ENCODE measurements around the gene HMGN1. TPM values are rescaled to one million over a fixed set of nuclear protein-coding genes. Genes with fewer than 3 reads are reported as not detected.

Gene HMGN1
- total RNA-seq, 1 experiment from 2014 or later, result 201 TPM

- DNase-seq (ENCODE audit: extremely low read depth, low read depth), result no peak
These were observed 12.4 kb downstream of the HMGN1 start for GRCh38 chr21:39336457-39337008.

GRCh38 chr21:39334611-39335010 is 14.3 kb downstream of the HMGN1 start:
- DNase-seq (ENCODE audit: extremely low read depth, low read depth), result no peak

GRCh38 chr21:39332175-39332574 is 16.7 kb downstream of the HMGN1 start:
- no peak for DNase-seq (ENCODE audit: extremely low read depth, low read depth)

GRCh38 chr21:39330001-39330400 is 18.9 kb downstream of the HMGN1 start:
- no peak for DNase-seq (ENCODE audit: extremely low read depth, low read depth)

- DNase-seq (ENCODE audit: extremely low read depth, low read depth), result no peak
These were observed 21.2 kb downstream of the HMGN1 start for GRCh38 chr21:39327727-39328126.

GRCh38 chr21:39326607-39327307 is 22.1 kb downstream of the HMGN1 start:
- no peak for DNase-seq (ENCODE audit: extremely low read depth, low read depth)

- DNase-seq (ENCODE audit: extremely low read depth, low read depth), result no peak
These were observed 23.4 kb downstream of the HMGN1 start for GRCh38 chr21:39325458-39325857.

- no peak for DNase-seq (ENCODE audit: extremely low read depth, low read depth)
These were observed 27.5 kb downstream of the HMGN1 start for GRCh38 chr21:39321424-39321823.

- no peak for DNase-seq (ENCODE audit: extremely low read depth, low read depth)
These were observed 29.0 kb downstream of the HMGN1 start for GRCh38 chr21:39319814-39320332.

- no peak for DNase-seq (ENCODE audit: extremely low read depth, low read depth)
These were observed 29.6 kb downstream of the HMGN1 start for GRCh38 chr21:39319251-39319756.

- no peak for DNase-seq (ENCODE audit: extremely low read depth, low read depth)
These were observed 30.6 kb downstream of the HMGN1 start for GRCh38 chr21:39318091-39318959.

- DNase-seq (ENCODE audit: extremely low read depth, low read depth), result no peak
These were observed 31.5 kb downstream of the HMGN1 start for GRCh38 chr21:39317134-39318090.

GRCh38 chr21:39316729-39317128 is 32.2 kb downstream of the HMGN1 start:
- no peak for DNase-seq (ENCODE audit: extremely low read depth, low read depth)

- no peak for DNase-seq (ENCODE audit: extremely low read depth, low read depth)
These were observed 33.1 kb downstream of the HMGN1 start for GRCh38 chr21:39315603-39316445.

- DNase-seq (ENCODE audit: extremely low read depth, low read depth), result no peak
These were observed 34.5 kb downstream of the HMGN1 start for GRCh38 chr21:39314143-39315027.

- DNase-seq (ENCODE audit: extremely low read depth, low read depth), result peak; percentile 54
These were observed 35.2 kb downstream of the HMGN1 start, which contains the start of gene BRWD1 for GRCh38 chr21:39313571-39314142. TSS of gene BRWD1 (minus strand) at chr21:39313632. CDS start at chr21:39313491, 141 bp downstream.

- no peak for DNase-seq (ENCODE audit: extremely low read depth, low read depth)
These were observed 35.8 kb downstream of the HMGN1 start for GRCh38 chr21:39313042-39313570.

Measured in NCI-H460 (cell line).